ENCODE results near the gene PRR5L. TPM values are rescaled to one million over a fixed set of nuclear protein-coding genes. Genes with fewer than 3 reads are reported as not detected.

PRR5L gene
- total and polyA plus RNA-seq, 8 donors: 10.6 to 27.0 (median 17.4) TPM

DNA sequence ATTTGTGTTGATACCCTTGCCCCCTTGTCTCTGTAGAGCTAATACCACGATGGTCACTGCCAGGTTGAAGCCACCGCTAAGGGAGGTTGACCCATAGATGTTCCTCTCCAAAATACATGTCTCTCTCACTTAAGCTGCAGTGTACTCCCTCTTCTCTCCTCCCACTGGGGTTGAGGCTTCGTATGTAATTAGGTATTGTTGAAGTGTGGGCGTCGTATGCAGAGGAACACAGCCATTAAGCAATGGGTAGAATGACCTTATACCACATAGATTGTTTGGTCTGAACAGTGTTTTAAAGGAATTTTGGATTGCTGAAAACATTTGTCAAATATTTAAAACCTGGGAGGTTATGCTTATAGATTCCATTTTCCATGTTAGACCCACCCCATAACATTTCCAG is 142.0 kb downstream of the PRR5L start:
- Histone ChIP-seq H3K27ac (no peak overlapping the region), H3K27me3 (no peaks in the 10 kb centered on the region), H3K36me3 (no peaks in the 10 kb centered on the region), H3K4me1 (peaks cover 7 to 13% of the 10 kb centered on the region in 2 donors), H3K9me3 (no peaks in the 10 kb centered on the region), H3K4me3 (no peak overlapping the region)
- ATAC-seq (no peak), DNase-seq (no peak)
- TF ChIP-seq, protein P1, sequence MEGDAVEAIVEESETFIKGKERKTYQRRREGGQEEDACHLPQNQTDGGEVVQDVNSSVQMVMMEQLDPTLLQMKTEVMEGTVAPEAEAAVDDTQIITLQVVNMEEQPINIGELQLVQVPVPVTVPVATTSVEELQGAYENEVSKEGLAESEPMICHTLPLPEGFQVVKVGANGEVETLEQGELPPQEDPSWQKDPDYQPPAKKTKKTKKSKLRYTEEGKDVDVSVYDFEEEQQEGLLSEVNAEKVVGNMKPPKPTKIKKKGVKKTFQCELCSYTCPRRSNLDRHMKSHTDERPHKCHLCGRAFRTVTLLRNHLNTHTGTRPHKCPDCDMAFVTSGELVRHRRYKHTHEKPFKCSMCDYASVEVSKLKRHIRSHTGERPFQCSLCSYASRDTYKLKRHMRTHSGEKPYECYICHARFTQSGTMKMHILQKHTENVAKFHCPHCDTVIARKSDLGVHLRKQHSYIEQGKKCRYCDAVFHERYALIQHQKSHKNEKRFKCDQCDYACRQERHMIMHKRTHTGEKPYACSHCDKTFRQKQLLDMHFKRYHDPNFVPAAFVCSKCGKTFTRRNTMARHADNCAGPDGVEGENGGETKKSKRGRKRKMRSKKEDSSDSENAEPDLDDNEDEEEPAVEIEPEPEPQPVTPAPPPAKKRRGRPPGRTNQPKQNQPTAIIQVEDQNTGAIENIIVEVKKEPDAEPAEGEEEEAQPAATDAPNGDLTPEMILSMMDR (IDR thresholded peaks at IDR 0.05): no peak
- intact Hi-C loops (cut with DNase I): no loop called here

DNA sequence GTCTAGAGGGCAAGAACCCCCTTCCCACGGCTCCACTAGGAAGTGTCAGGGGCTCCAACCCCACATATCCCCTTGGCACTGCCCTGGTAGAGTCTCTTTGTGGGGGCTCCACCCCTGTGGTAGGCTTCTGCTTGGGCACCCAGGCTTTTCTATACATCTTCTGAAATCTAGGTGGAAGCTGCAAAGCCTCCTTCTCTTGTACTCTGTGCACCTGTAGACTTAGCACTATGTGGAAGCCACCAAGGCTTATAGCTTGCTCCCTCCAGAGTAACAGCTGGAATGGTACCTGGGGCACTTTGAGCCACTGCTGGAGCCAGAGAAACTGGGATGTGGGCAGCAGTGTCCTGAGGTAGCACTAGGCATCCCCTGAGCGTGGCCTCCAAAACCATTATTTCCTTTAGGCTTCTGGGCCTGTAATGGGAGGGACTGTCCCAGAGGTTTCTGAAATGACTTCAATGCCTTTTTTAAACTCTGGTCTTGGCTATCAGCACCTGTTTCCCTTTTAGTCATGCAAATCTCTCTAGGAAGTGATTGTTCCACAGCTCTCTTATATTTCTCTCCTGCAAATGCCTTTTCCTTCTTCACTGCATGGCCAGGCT is 145.6 kb downstream of the PRR5L start:
- no peak for ATAC-seq
- H3K27ac ChIP-seq: no peak overlapping the region
- intact Hi-C loops (cut with DNase I): no loop called here
- H3K4me3 ChIP-seq: no peak overlapping the region
- H3K36me3 ChIP-seq: no peaks in the 10 kb centered on the region
- H3K27me3 ChIP-seq: no peaks in the 10 kb centered on the region
- DNase-seq: no peak
- no peaks in the 10 kb centered on the region for H3K9me3 ChIP-seq
- H3K4me1 ChIP-seq: peaks cover 0 to under 1% of the 10 kb centered on the region in 2 donors
- TF ChIP-seq, protein P1 (IDR thresholded peaks at IDR 0.05): no peak

DNA sequence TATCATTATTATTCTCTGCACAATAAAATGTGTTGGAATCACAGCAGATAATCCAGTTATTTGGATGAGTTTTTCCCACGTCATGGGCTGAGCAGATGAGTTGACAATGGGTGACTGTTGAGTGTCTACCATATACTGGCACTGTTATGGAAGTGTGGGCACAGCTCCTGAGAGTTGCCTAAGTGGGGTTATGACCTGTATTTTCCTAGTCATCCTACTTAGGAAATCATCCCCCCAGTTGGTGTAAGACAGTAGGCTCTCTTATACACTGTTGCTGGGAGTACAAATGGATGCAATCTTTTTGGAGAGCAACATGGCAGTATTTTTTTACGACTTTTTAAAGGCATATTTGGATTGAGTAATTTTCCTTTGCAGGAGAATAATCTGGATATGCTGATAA is 147.6 kb downstream of the PRR5L start:
- DNase-seq (no peak), ATAC-seq (no peak)
- Histone ChIP-seq H3K27me3 (no peaks in the 10 kb centered on the region), H3K9me3 (no peaks in the 10 kb centered on the region), H3K4me1 (no peaks in the 10 kb centered on the region), H3K4me3 (no peak overlapping the region), H3K27ac (no peak overlapping the region), H3K36me3 (peaks cover 0 to 3% of the 10 kb centered on the region in 2 donors)
- intact Hi-C loops (cut with DNase I): no loop called here
- TF ChIP-seq, protein P1 (IDR thresholded peaks at IDR 0.05): no peak

- Histone ChIP-seq H3K36me3 (peaks cover 0 to 6% of the 10 kb centered on the region in 2 donors), H3K4me3 (no peak overlapping the region), H3K27ac (no peak overlapping the region), H3K9me3 (no peaks in the 10 kb centered on the region), H3K4me1 (peaks cover 10 to 17% of the 10 kb centered on the region in 2 donors), H3K27me3 (no peaks in the 10 kb centered on the region)
- TF ChIP-seq, protein P1 (IDR thresholded peaks at IDR 0.05): no peak
- intact Hi-C loops (cut with DNase I): no loop called here
- DNase-seq (no peak), ATAC-seq (no peak)
These were observed 150.0 kb downstream of the PRR5L start for GRCh38 chr11:36446135-36446534.

DNA sequence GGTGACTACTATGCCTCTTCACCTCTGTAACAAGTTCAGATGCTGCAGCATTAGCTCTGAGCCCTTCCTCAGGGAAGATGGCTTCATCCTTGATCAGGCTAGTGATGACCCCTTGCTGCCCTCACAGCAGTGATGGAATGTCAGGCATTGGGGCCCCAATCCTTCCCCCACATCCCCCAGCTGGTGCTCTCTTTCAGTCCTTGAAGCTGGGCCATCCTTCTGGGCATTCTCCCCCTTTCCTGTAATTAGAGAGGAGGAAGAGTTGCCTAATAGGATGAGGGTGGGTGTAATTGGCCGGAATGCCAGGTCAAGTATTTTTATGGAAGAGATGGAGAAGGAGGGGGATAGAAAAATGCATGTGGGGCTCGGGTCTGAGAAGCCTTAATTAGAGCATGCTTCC is 151.4 kb downstream of the PRR5L start:
- peaks cover 0 to 10% of the 10 kb centered on the region in 2 donors for H3K36me3 ChIP-seq
- DNase-seq: no peak
- H3K9me3 ChIP-seq: no peaks in the 10 kb centered on the region
- H3K27ac ChIP-seq: no peak overlapping the region
- ATAC-seq: no peak
- intact Hi-C loops (cut with DNase I): no loop called here
- no peaks in the 10 kb centered on the region for H3K27me3 ChIP-seq
- TF ChIP-seq, protein P1 (IDR thresholded peaks at IDR 0.05): no peak
- H3K4me3 ChIP-seq: no peak overlapping the region
- peaks cover 10 to 27% of the 10 kb centered on the region in 2 donors for H3K4me1 ChIP-seq
